K562 (cell line): ENCODE measurements around the gene MRI1. TPM values are rescaled to one million over a fixed set of nuclear protein-coding genes. Genes with fewer than 3 reads are reported as not detected.

ENCODE experiments used
- BDP1 ChIP-seq: IDR thresholded peaks from 3 replicates; pipeline ENCODE4 v1.6.1; 2011; ENCODE audit not compliant: insufficient read length, insufficient read depth
- CTCFL ChIP-seq: IDR thresholded peaks from 2 replicates; pipeline ENCODE4 v1.6.1; 2011; ENCODE audit warnings: borderline replicate concordance, low read depth, mild to moderate bottlenecking, moderate library complexity, low read length; ENCODE audit not compliant: insufficient read depth, poor library complexity, severe bottlenecking
- E2F6 ChIP-seq, 2 experiments: IDR thresholded peaks; 2 replicates each; pipeline ENCODE4 v1.6.1; 2011; ENCODE audit warnings: borderline replicate concordance in 1 of 2, control low read depth in 1 of 2, low read depth in 1 of 2, low read length in 1 of 2, mild to moderate bottlenecking in 1 of 2, mixed read lengths in 1 of 2, moderate library complexity in 1 of 2; ENCODE audit not compliant: insufficient read depth in 1 of 2, insufficient read length in 1 of 2, poor library complexity in 1 of 2, severe bottlenecking in 1 of 2; ENCODE audit errors: extremely low read depth in 1 of 2
- ESRRA ChIP-seq: fragments of 450-650 bp; IDR thresholded peaks from 2 replicates; pipeline ENCODE4 v1.6.1; 2014; ENCODE audit warnings: low read depth, mild to moderate bottlenecking, moderate library complexity, borderline replicate concordance
- FOXK2 ChIP-seq, 2 experiments: fragments of 450-650 bp; IDR thresholded peaks in 1 of 2; conservative IDR thresholded peaks in 1 of 2; 2 replicates each; pipeline ENCODE4 v1.6.1; 2016; ENCODE audit warnings: low read depth in 2 of 2, mild to moderate bottlenecking in 1 of 2
- FOXP4 ChIP-seq: sonication (generic); formaldehyde crosslinking; IDR thresholded peaks from 2 replicates; pipeline ENCODE4 v1.8.0; 2022; ENCODE audit warnings: mild to moderate bottlenecking, missing genetic modification reagents, borderline replicate concordance
- HIVEP1 ChIP-seq: fragments of 250-450 bp; sonication (Bioruptor Pico); IDR thresholded peaks from 2 replicates; pipeline ENCODE4 v1.4.0; 2020; ENCODE audit warnings: mild to moderate bottlenecking
- KLF6 ChIP-seq: fragments of 250-450 bp; sonication (Bioruptor Pico); IDR thresholded peaks from 2 replicates; pipeline ENCODE4 v1.4.0; 2020; ENCODE audit warnings: mild to moderate bottlenecking, moderate library complexity, borderline replicate concordance
- MEIS2 ChIP-seq: fragments of 450-650 bp; IDR thresholded peaks from 2 replicates; pipeline ENCODE4 v1.6.1; 2014; ENCODE audit warnings: mild to moderate bottlenecking; ENCODE audit not compliant: partially characterized antibody
- MITF ChIP-seq: IDR thresholded peaks from 2 replicates; pipeline ENCODE4 v1.6.1; 2014; ENCODE audit warnings: antibody characterized with exemption
- MTA2 ChIP-seq: fragments of 450-650 bp; IDR thresholded peaks from 2 replicates; pipeline ENCODE4 v1.6.1; 2016; ENCODE audit warnings: low read depth
- NR1H2 ChIP-seq: sonication (generic); formaldehyde crosslinking; IDR thresholded peaks from 2 replicates; pipeline ENCODE4 v1.4.0; 2020; ENCODE audit warnings: mild to moderate bottlenecking, missing genetic modification reagents
- PRDM10 ChIP-seq: fragments of 450-650 bp; IDR thresholded peaks from 2 replicates; pipeline ENCODE4 v1.6.1; 2018; ENCODE audit not compliant: partially characterized antibody
- SMARCA5 ChIP-seq: fragments of 450-650 bp; IDR thresholded peaks from 2 replicates; pipeline ENCODE4 v1.6.1; 2016
- SNAPC5 ChIP-seq: fragments of 250-450 bp; sonication (Bioruptor Pico); IDR thresholded peaks from 2 replicates; pipeline ENCODE4 v1.8.0; 2021; ENCODE audit warnings: moderate library complexity, mild to moderate bottlenecking, inconsistent platforms
- ZNF57 ChIP-seq: fragments of 450-650 bp; formaldehyde crosslinking; IDR thresholded peaks from 2 replicates; pipeline ENCODE4 v1.4.0; 2020; ENCODE audit warnings: mild to moderate bottlenecking, moderate library complexity
- polyA plus RNA-seq, 8 experiments: library from polyadenylated mRNA; depleted of rRNA in 4 of 8; stranded (reverse) in 5 of 8; unstranded in 3 of 8; fragments of >200 nt; fragmentation: Nextera tagmentation in 2 of 8; fragmentation: Illumina TruSeq in 1 of 8; extraction: Ambion mirVana in 2 of 8; extraction: Trizol in 1 of 8; gene quantifications; 2 replicates each; pipeline versions ENCODE4 v1.2.1 to v1.2.3, GENCODE V29; 2011 to 2014; ENCODE audit warnings: inconsistent platforms in 1 of 8, missing spikeins in 1 of 8
- total RNA-seq, 7 experiments: library from RNA; depleted of rRNA in 6 of 7; stranded (reverse); fragments of >200 nt in 6 of 7; fragmentation: Illumina TruSeq in 2 of 7; extraction: Trizol in 2 of 7; gene quantifications; 2 replicates each; pipeline versions ENCODE4 v1.2.1 to v1.2.3, GENCODE V29; 2011 to 2021; ENCODE audit warnings: low replicate concordance in 1 of 7

Gene MRI1
- total and polyA plus RNA-seq, 9 of the 15 experiments (the other 6 are each of a cell fraction or from before 2014, with no cell fraction given), result 5.5 to 57.4 (median 28.2) TPM

GRCh38 chr19:13784731-13785452 lies 20.6 kb downstream of the MRI1 start (continued):
- TF ChIP-seq MTA2 (no peak), SMARCA5 (0 out of 2 replicates have a peak, but pooled peaks have one; percentile 14), SNAPC5 (no peak), BDP1 (no peak), MEIS2 (no peak), FOXP4 (CRISPR knock-in tag) (no peak), NR1H2 (CRISPR knock-in tag) (no peak), FOXK2 (conservative IDR thresholded peaks at IDR 0.05 in 1 of 2, IDR thresholded peaks at IDR 0.05 in 1 of 2; ENCODE audit: low read depth in 2 of 2) (no peak), CTCFL (peak; percentile 24), ZNF57 (CRISPR knock-in tag) (no peak), MITF (no peak), KLF6 (CRISPR knock-in tag) (no peak), ESRRA (no peak), E2F6 (IDR thresholded peaks at IDR 0.05; ENCODE audit: borderline replicate concordance in 1 of 2, extremely low read depth in 1 of 2, insufficient read depth in 1 of 2, insufficient read length in 1 of 2, low read depth in 1 of 2, low read length in 1 of 2, poor library complexity in 1 of 2, severe bottlenecking in 1 of 2) (no peak), HIVEP1 (CRISPR knock-in tag) (no peak), PRDM10 (no peak)
